ENCODE data around the gene DHRS1. TPM values are rescaled to one million over a fixed set of nuclear protein-coding genes. Genes with fewer than 3 reads are reported as not detected.

DHRS1 gene
- total RNA-seq, 4 donors from 2014 or later, result 49.0 to 101 (median 82.1) TPM

DNA sequence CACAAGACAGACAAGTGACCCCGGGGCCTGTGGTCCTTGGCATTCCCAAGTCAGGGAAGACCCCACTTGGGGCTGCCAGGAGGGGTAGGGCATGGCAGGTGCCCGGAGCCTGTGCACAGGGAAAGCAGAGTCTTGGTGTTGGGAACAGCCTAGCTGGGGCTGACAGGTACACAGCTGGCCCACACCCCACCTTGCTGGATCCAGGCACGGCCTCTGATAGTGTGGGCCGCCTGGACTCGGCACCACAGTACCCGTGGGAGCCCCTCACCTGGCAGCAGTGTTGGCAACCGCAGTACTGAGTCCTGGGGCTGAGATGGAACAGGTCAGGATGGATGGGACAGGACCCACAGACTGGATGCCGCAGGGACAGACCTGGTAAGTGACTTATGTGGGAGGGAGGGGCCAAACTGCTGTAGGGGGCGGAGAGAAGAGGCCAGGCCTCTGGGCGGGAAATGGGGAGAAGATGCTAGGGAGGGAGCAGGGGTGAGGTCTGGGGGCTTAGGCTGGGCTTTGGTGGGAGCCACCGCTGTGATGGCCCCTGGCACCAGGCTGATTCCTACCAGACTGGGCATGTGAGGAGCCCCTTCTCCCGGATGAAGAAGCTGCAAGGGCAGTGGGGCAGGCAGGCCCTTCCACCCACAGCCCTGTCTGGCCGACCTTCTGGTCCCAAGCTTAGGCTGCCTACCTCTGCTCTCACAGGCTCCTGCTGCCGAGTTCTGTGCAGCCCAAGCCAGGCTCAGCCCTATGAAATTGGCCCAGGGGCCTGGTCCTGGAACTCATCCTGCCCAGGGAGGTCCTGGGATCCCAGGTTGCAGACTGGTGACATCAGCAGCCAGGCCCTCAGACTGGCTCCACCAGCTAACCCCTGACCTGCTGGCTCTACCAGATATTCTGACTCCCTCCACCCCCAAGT is 36.5 kb downstream of the DHRS1 start, which contains the start of gene TGM1:
TSS of gene TGM1 (minus strand) at position 357 of the 913 bp plus-strand sequence. CDS start 825 bp downstream, outside the sequence.
- H3K27ac ChIP-seq, result peak within 1 kb of the TSS; percentile 43
- peaks cover 33% of the 10 kb centered on the region for H3K4me1 ChIP-seq
- H3K27me3 ChIP-seq, result no peaks in the 10 kb centered on the region
- TF ChIP-seq, protein P1, sequence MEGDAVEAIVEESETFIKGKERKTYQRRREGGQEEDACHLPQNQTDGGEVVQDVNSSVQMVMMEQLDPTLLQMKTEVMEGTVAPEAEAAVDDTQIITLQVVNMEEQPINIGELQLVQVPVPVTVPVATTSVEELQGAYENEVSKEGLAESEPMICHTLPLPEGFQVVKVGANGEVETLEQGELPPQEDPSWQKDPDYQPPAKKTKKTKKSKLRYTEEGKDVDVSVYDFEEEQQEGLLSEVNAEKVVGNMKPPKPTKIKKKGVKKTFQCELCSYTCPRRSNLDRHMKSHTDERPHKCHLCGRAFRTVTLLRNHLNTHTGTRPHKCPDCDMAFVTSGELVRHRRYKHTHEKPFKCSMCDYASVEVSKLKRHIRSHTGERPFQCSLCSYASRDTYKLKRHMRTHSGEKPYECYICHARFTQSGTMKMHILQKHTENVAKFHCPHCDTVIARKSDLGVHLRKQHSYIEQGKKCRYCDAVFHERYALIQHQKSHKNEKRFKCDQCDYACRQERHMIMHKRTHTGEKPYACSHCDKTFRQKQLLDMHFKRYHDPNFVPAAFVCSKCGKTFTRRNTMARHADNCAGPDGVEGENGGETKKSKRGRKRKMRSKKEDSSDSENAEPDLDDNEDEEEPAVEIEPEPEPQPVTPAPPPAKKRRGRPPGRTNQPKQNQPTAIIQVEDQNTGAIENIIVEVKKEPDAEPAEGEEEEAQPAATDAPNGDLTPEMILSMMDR (IDR thresholded peaks at IDR 0.05), result no peak
- no peak for TF ChIP-seq EP300 (IDR thresholded peaks at IDR 0.05)
- no peak for TF ChIP-seq POLR2AphosphoS5 (IDR thresholded peaks at IDR 0.05)
- no peak for TF ChIP-seq POLR2A (IDR thresholded peaks at IDR 0.05)
- H3K4me3 ChIP-seq, result no peak within 1 kb of the TSS
- DNase-seq (ENCODE audit: low spot score in 2 of 2), result no peak
- no peaks in the 10 kb centered on the region for H3K9me3 ChIP-seq
- peaks cover 32% of the 10 kb centered on the region for H3K36me3 ChIP-seq
- 83% methylated on average over 12 of the region's 14 CpGs for WGBS

GRCh38 chr14:24261969-24262327 is 37.6 kb downstream of the DHRS1 start:
- Histone ChIP-seq H3K36me3 (peaks cover 22% of the 10 kb centered on the region), H3K4me3 (no peak overlapping the region), H3K27me3 (no peaks in the 10 kb centered on the region), H3K27ac (no peak overlapping the region), H3K4me1 (peaks cover 33% of the 10 kb centered on the region), H3K9me3 (no peaks in the 10 kb centered on the region)
- TF ChIP-seq, protein P1 (IDR thresholded peaks at IDR 0.05), result no peak
- TF ChIP-seq POLR2A (IDR thresholded peaks at IDR 0.05) (no peak), EP300 (IDR thresholded peaks at IDR 0.05) (no peak), POLR2AphosphoS5 (IDR thresholded peaks at IDR 0.05) (no peak)
- no peak for DNase-seq (ENCODE audit: low spot score in 2 of 2)
- WGBS, result no CpG with 5 or more reads among the region's 19 CpGs

GRCh38 chr14:24261256-24261968 is 38.2 kb downstream of the DHRS1 start:
- peak overlapping the region; percentile 24 for H3K27ac ChIP-seq
- peaks cover 33% of the 10 kb centered on the region for H3K4me1 ChIP-seq
- DNase-seq (ENCODE audit: low spot score in 2 of 2), result no peak
- H3K9me3 ChIP-seq, result no peaks in the 10 kb centered on the region
- no peaks in the 10 kb centered on the region for H3K27me3 ChIP-seq
- WGBS, result 91% methylated on average over 15 of the region's 20 CpGs
- TF ChIP-seq EP300 (IDR thresholded peaks at IDR 0.05) (no peak), POLR2AphosphoS5 (IDR thresholded peaks at IDR 0.05) (no peak), POLR2A (IDR thresholded peaks at IDR 0.05) (no peak)
- TF ChIP-seq, protein P1 (IDR thresholded peaks at IDR 0.05), result no peak
- no peak overlapping the region for H3K4me3 ChIP-seq
- peaks cover 17% of the 10 kb centered on the region for H3K36me3 ChIP-seq

DNA sequence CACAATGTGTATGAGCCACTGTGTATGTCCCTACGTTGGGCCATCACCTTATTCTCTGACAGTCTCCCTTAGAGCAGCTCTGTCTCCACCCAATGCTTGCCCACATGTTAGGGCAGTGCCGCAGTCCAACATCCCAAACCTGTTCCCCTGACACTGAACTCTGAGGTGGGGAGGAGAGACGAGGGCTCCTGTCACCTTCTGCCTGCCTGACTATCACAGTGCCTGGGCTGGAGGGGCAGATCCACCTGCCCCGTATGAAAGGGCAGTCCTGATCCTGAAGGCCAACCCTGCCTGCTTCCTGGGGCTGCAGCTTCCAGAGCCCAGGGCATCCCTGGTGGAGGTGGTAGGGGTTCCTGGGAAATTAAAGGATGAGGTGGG is 38.8 kb downstream of the DHRS1 start:
- no peak overlapping the region for H3K4me3 ChIP-seq
- peaks cover 33% of the 10 kb centered on the region for H3K4me1 ChIP-seq
- H3K27ac ChIP-seq, result no peak overlapping the region
- H3K36me3 ChIP-seq, result peaks cover 16% of the 10 kb centered on the region
- H3K27me3 ChIP-seq, result no peaks in the 10 kb centered on the region
- 61% methylated on average over 4 of the region's 4 CpGs for WGBS
- no peaks in the 10 kb centered on the region for H3K9me3 ChIP-seq
- no peak for DNase-seq (ENCODE audit: low spot score in 2 of 2)
- TF ChIP-seq EP300 (IDR thresholded peaks at IDR 0.05) (no peak), POLR2A (IDR thresholded peaks at IDR 0.05) (no peak)
- TF ChIP-seq, protein P1 (IDR thresholded peaks at IDR 0.05), result no peak

Data from suprapubic skin (tissue), 4 donors.